Subcutaneous adipose tissue (tissue), 4 donors: ENCODE data around the gene CDHR3. TPM values are rescaled to one million over a fixed set of nuclear protein-coding genes. Genes with fewer than 3 reads are reported as not detected.

Experiments
- CTCF ChIP-seq: fragments of 450-650 bp; IDR thresholded peaks from one replicate; pipeline ENCODE4 v1.5.1; 2016; ENCODE audit warnings: low read depth, mild to moderate bottlenecking, control low read depth, antibody characterized with exemption, moderate library complexity
- total RNA-seq, 4 donors: library from RNA; depleted of rRNA; stranded (reverse); fragments of >200 nt; gene quantifications; one replicate each; pipeline ENCODE4 v1.1.0, GENCODE V29; 2016

The CDHR3 gene
- total RNA-seq, 4 donors from 2014 or later, result 6.2 to 33.8 (median 12.0) TPM

GRCh38 chr7:106058928-106059324, 95.9 kb downstream of the CDHR3 start:
- no peak for TF ChIP-seq CTCF

- TF ChIP-seq CTCF, result no peak
Observed at GRCh38 chr7:106059556-106059955, 96.5 kb downstream of the CDHR3 start.

GRCh38 chr7:106060394-106060920, 97.4 kb downstream of the CDHR3 start:
- no peak for TF ChIP-seq CTCF

- no peak for TF ChIP-seq CTCF
Observed at GRCh38 chr7:106061301-106061979, 98.4 kb downstream of the CDHR3 start.

- no peak for TF ChIP-seq CTCF
Observed at GRCh38 chr7:106062006-106062405, 98.9 kb downstream of the CDHR3 start.

GRCh38 chr7:106062521-106062931, 99.5 kb downstream of the CDHR3 start:
- no peak for TF ChIP-seq CTCF

- no peak for TF ChIP-seq CTCF
Observed at GRCh38 chr7:106063024-106063423, 100.0 kb downstream of the CDHR3 start.
